Mucosa of rectum (tissue), 2 donors: ENCODE results near the gene PLA2G6.
"Not testable (repeated sequence)": the region's sequence is repeated elsewhere in the genome, so short reads cannot be mapped to it uniquely, and the experiment has no call there.

ENCODE experiments used
- H3K27ac ChIP-seq, 2 donors: one replicate each; pipeline ENCODE4 v1.7.0; 2013; ENCODE audit warnings: inconsistent platforms in 2 of 2, low read depth in 2 of 2, low read length in 2 of 2
- H3K27me3 ChIP-seq, 2 donors: one replicate each; pipeline ENCODE4 v1.7.0; 2013; ENCODE audit warnings: low read length in 2 of 2; ENCODE audit not compliant: control insufficient read depth in 2 of 2, insufficient read depth in 2 of 2
- H3K36me3 ChIP-seq, 2 donors: one replicate each; pipeline ENCODE4 v1.7.0; 2013; ENCODE audit warnings: low read length in 2 of 2; ENCODE audit not compliant: control insufficient read depth in 2 of 2, insufficient read depth in 2 of 2
- H3K4me1 ChIP-seq, 2 donors: one replicate each; pipeline ENCODE4 v1.7.0; 2013; ENCODE audit warnings: low read length in 2 of 2, mild to moderate bottlenecking in 1 of 2; ENCODE audit not compliant: control insufficient read depth in 2 of 2, insufficient read depth in 2 of 2
- H3K4me3 ChIP-seq, 2 donors: one replicate each; pipeline ENCODE4 v1.7.0; 2013; ENCODE audit warnings: low read length in 2 of 2
- H3K9ac ChIP-seq, 2 donors: one replicate each; pipeline ENCODE4 v1.7.0; 2013; ENCODE audit warnings: low read length in 2 of 2, low read depth in 1 of 2, mild to moderate bottlenecking in 1 of 2
- H3K9me3 ChIP-seq, 2 donors: one replicate each; pipeline ENCODE4 v1.7.0; 2013; ENCODE audit warnings: low read length in 2 of 2; ENCODE audit not compliant: control insufficient read depth in 2 of 2
- donor health status: healthy.
- donor health status: Normal muscosa, but diverticular disease.

PLA2G6 gene

GRCh38 chr22:38079208-38079607 lies 102.4 kb downstream of the PLA2G6 start:
- not testable (repeated sequence) for H3K9ac ChIP-seq, H3K27ac ChIP-seq, H3K4me3 ChIP-seq, H3K9me3 ChIP-seq, H3K36me3 ChIP-seq
- Histone ChIP-seq H3K4me1 (peaks cover 12 to 15% of the 10 kb centered on the region in 2 donors), H3K27me3 (peaks cover 6 to 12% of the 10 kb centered on the region in 2 donors)

GRCh38 chr22:38078046-38078840 lies 103.4 kb downstream of the PLA2G6 start:
- Histone ChIP-seq H3K27me3 (peaks cover 6 to 11% of the 10 kb centered on the region in 2 donors), H3K4me1 (peaks cover 12 to 15% of the 10 kb centered on the region in 2 donors), H3K4me3 (no peak overlapping the region), H3K27ac (no peak overlapping the region), H3K9ac (no peak overlapping the region), H3K9me3 (no peaks in the 10 kb centered on the region), H3K36me3 (peaks cover 5 to 7% of the 10 kb centered on the region in 2 donors)

DNA sequence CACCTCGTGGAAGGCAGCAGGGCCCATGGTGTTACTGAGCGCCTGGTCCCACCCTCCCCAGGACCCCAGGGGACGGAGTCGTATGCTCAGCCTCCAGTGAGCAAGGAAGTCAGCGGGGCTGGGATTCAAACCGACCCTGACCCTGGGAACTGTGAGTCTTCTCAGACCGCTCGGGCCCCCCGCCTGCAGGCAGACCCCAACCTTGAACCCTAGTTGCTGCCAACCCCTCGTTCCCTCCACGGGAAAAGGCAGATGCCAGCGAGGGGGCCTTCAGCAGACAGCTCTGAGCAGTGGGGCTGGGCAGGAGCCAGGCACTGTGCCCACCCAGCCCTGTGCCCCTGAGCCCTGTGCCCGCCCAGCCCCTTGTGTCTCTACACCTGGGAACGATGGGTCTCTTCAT lies 104.0 kb downstream of the PLA2G6 start:
- peaks cover 10 to 15% of the 10 kb centered on the region in 2 donors for H3K4me1 ChIP-seq
- H3K9me3 ChIP-seq, result no peaks in the 10 kb centered on the region
- H3K9ac ChIP-seq, result no peak overlapping the region
- peaks cover 6 to 7% of the 10 kb centered on the region in 2 donors for H3K27me3 ChIP-seq
- no peak overlapping the region for H3K4me3 ChIP-seq
- peaks cover 12 to 13% of the 10 kb centered on the region in 2 donors for H3K36me3 ChIP-seq
- H3K27ac ChIP-seq, result no peak overlapping the region

DNA sequence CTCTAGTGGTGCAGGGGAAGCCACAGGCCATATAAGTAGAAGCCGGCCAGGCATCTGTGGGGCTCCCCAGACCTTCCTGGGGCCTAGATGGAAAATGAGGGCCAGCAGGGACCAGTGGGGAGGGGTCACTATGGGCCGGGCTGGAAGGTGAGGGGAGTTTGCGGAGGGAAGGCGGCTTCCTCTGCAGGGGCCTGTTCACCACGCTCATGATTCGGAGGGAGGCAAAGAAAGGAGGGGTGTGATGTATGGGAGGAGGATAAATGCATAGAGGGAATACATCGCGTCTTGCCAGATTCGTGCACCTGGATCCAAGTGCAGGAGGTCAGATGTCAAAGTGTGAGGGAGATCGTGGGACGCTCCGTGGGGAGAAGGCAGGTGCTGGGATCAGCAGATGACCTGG lies 104.5 kb downstream of the PLA2G6 start:
- no peak overlapping the region for H3K9ac ChIP-seq
- peaks cover 17 to 18% of the 10 kb centered on the region in 2 donors for H3K36me3 ChIP-seq
- H3K9me3 ChIP-seq, result no peaks in the 10 kb centered on the region
- H3K4me3 ChIP-seq, result no peak overlapping the region
- peaks cover 5 to 6% of the 10 kb centered on the region in 2 donors for H3K27me3 ChIP-seq
- peaks cover 10 to 14% of the 10 kb centered on the region in 2 donors for H3K4me1 ChIP-seq
- no peak overlapping the region for H3K27ac ChIP-seq

- Histone ChIP-seq H3K36me3 (peaks cover 19 to 22% of the 10 kb centered on the region in 2 donors), H3K9ac (no peak overlapping the region), H3K9me3 (no peaks in the 10 kb centered on the region), H3K4me1 (peaks cover 3 to 5% of the 10 kb centered on the region in 2 donors), H3K27ac (no peak overlapping the region), H3K27me3 (no peaks in the 10 kb centered on the region), H3K4me3 (no peak overlapping the region)
Observed at GRCh38 chr22:38075961-38076360, 105.7 kb downstream of the PLA2G6 start.

DNA sequence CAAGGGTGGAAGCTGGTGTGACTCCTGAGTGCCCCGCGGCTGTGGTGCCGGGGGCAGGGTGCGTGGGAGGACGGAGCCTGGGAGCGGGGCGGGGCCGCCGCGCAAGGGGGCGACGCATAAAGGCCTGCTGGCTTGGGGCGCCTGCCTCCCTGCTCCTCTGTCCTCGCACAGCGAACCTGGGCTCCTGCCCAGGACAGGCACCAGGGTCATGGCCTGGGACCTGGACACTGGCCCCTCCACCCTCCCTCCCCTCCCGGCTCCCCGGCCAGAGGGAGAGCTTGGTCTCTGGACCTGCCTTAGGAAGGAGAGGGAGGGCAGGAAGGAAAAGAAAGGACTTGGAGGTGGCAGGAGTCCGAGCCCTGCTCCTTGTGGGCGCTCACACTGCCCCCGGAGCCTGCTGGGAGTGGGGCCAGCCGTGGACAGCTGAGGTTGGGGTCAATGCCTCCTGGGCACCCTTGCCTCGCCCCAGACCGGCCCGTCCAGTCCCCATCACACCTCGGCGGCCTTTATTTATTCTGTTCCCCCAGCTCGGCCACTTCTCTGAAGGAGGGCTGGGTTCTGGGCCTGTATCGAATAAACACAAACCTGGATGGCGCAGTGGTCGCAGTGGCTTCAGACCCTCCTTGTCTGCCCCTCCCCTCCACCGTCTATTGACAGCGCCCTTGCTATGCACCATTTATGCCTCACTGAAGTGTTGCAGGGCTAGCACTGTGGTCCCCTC lies 106.4 kb downstream of the PLA2G6 start:
- Histone ChIP-seq H3K27ac (no peak overlapping the region), H3K9ac (no peak overlapping the region), H3K36me3 (peaks cover 21 to 24% of the 10 kb centered on the region in 2 donors), H3K4me1 (peaks cover 0 to under 1% of the 10 kb centered on the region in 2 donors), H3K9me3 (no peaks in the 10 kb centered on the region), H3K27me3 (no peaks in the 10 kb centered on the region), H3K4me3 (no peak overlapping the region)

DNA sequence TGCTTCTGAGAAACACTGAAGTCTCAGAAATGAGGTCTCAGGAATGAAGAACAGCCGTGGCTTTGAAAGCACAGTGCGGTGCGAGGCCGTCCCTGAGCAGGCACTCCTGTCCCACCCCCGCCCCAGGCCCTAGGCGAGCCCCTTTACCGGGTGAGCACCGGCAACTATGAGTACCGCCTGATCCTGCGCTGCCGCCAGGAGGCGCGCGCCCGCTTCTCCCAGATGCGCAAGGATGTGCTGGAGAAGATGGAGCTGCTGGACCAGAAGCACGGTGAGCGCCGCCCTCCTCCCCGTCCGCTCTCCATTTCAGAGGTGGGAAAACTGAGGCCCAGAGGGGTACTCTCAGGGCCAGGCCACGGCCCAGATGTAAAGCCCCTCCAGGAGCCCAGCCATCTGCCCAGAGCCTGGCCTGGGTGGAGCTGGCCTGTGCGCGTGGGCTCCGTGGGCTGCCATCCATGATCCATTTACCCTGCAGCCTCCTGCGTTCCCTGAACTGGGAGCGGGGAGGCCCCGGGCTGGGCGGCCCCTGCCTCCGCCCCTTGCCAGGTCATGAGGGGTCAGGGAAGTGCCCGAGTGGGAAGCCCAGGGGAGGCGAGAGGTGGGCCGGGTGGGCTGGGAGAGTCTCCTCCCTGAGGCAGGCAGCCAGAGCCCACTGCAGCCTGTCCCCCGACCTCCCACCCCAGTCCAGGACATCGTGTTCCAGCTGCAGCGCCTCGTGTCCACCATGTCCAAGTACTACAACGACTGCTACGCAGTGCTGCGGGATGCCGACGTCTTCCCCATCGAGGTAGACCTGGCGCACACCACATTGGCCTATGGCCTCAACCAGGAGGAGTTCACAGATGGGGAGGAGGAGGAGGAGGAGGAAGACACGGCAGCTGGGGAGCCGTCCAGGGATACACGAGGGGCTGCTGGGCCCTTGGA lies 107.2 kb downstream of the PLA2G6 start:
- H3K9me3 ChIP-seq, result no peaks in the 10 kb centered on the region
- no peaks in the 10 kb centered on the region for H3K4me1 ChIP-seq
- no peaks in the 10 kb centered on the region for H3K27me3 ChIP-seq
- no peak overlapping the region for H3K4me3 ChIP-seq
- no peak overlapping the region for H3K27ac ChIP-seq
- no peak overlapping the region for H3K9ac ChIP-seq
- peaks cover 25% of the 10 kb centered on the region in 2 donors for H3K36me3 ChIP-seq

GRCh38 chr22:38073150-38074130 lies 108.2 kb downstream of the PLA2G6 start:
- peaks cover 25 to 31% of the 10 kb centered on the region in 2 donors for H3K36me3 ChIP-seq
- H3K9me3 ChIP-seq, result no peaks in the 10 kb centered on the region
- no peaks in the 10 kb centered on the region for H3K4me1 ChIP-seq
- no peak overlapping the region for H3K27ac ChIP-seq
- H3K9ac ChIP-seq, result no peak overlapping the region
- H3K27me3 ChIP-seq, result no peaks in the 10 kb centered on the region
- H3K4me3 ChIP-seq, result no peak overlapping the region
